IMR-90 (cell line): ENCODE data around the gene NDUFB5. TPM values are rescaled to one million over a fixed set of nuclear protein-coding genes. Genes with fewer than 3 reads are reported as not detected.

ENCODE experiments used
- ATAC-seq: fragments of 200-7000 bp; cut with Tn5 transposase; 2 replicates; pipeline ENCODE4 v1.9.1; 2020; ENCODE audit warnings: low read depth, mild to moderate bottlenecking, moderate library complexity
- BruUV-seq: library from RNA; stranded (reverse); fragments of 400-500 nt; replicated peaks from 2 replicates; lab custom pipeline; 2021; lab: Mats Ljungman, UMichigan
- CTCF ChIA-PET: fragments of 300-600 bp; formaldehyde crosslinking; extraction: SDS; loops from one replicate; lab custom pipeline; 2021; ENCODE audit warnings: antibody characterized with exemption; lab: Yijun Ruan, JAX
- POLR2A ChIA-PET: fragments of 300-600 bp; sonication (Branson Sonifier 250); formaldehyde crosslinking; loops from one replicate; lab custom pipeline; 2022; ENCODE audit warnings: antibody characterized with exemption; ENCODE audit not compliant: unreplicated experiment; lab: Charles Lee
- DNase-seq: peaks from one replicate; pipeline ENCODE4 v3.0.0; 2013
- H2AFZ ChIP-seq: replicated peaks from 2 replicates; pipeline ENCODE3; 2013; ENCODE audit warnings: low read length, mild to moderate bottlenecking; ENCODE audit not compliant: poor library complexity
- H2AK5ac ChIP-seq: 2 replicates; pipeline ENCODE4 v1.6.1; 2013; ENCODE audit warnings: low read depth, low read length, inconsistent platforms
- H2AK9ac ChIP-seq: replicated peaks from 2 replicates; pipeline ENCODE3; 2013; ENCODE audit warnings: mild to moderate bottlenecking, low read depth, low read length, moderate library complexity; ENCODE audit not compliant: poor library complexity
- H2BK120ac ChIP-seq: 2 replicates; pipeline ENCODE4 v1.6.1; 2013; ENCODE audit warnings: low read depth, low read length, inconsistent platforms
- H2BK15ac ChIP-seq: 3 replicates; pipeline ENCODE4 v1.6.1; 2013; ENCODE audit warnings: low read depth, low read length, inconsistent platforms
- H2BK20ac ChIP-seq: 2 replicates; pipeline ENCODE4 v1.6.1; 2013; ENCODE audit warnings: low read depth, mild to moderate bottlenecking, inconsistent platforms, low read length, moderate library complexity
- H2BK5ac ChIP-seq: 2 replicates; pipeline ENCODE4 v1.6.1; 2013; ENCODE audit warnings: mild to moderate bottlenecking, low read depth, low read length, inconsistent platforms; ENCODE audit not compliant: poor library complexity, severe bottlenecking
- H3K14ac ChIP-seq: replicated peaks from 2 replicates; pipeline ENCODE4 v1.6.1; 2013; ENCODE audit warnings: low read depth, low read length, inconsistent platforms
- H3K18ac ChIP-seq: 2 replicates; pipeline ENCODE4 v1.6.1; 2013; ENCODE audit warnings: low read depth, low read length, control low read depth
- H3K23ac ChIP-seq: 2 replicates; pipeline ENCODE4 v1.6.1; 2013; ENCODE audit warnings: low read depth, low read length, inconsistent platforms
- H3K27ac ChIP-seq: 2 replicates; pipeline ENCODE4 v1.5.1; 2013; ENCODE audit warnings: mild to moderate bottlenecking, control low read depth, low read length; ENCODE audit not compliant: insufficient read depth
- H3K27me3 ChIP-seq: 2 replicates; pipeline ENCODE4 v1.6.1; 2013; ENCODE audit warnings: low read length; ENCODE audit not compliant: control insufficient read depth, insufficient read depth
- H3K36me3 ChIP-seq: 2 replicates; pipeline ENCODE4 v1.6.1; 2013; ENCODE audit warnings: low read length, mixed read lengths; ENCODE audit not compliant: control insufficient read depth, insufficient read depth
- H3K4ac ChIP-seq: 2 replicates; pipeline ENCODE4 v1.6.1; 2013; ENCODE audit warnings: low read depth, low read length, inconsistent platforms
- H3K4me1 ChIP-seq: 2 replicates; pipeline ENCODE4 v1.6.1; 2013; ENCODE audit warnings: low read length, mixed read lengths; ENCODE audit not compliant: control insufficient read depth, insufficient read depth
- H3K4me2 ChIP-seq: 2 replicates; pipeline ENCODE4 v1.6.1; 2013; ENCODE audit warnings: low read depth, mild to moderate bottlenecking, control low read depth, low read length, moderate library complexity
- H3K4me3 ChIP-seq: 2 replicates; pipeline ENCODE4 v1.5.1; 2013; ENCODE audit warnings: low read depth, mild to moderate bottlenecking, control low read depth, low read length, moderate library complexity; ENCODE audit not compliant: insufficient read depth
- H3K56ac ChIP-seq: 2 replicates; pipeline ENCODE4 v1.6.1; 2013; ENCODE audit warnings: low read length, inconsistent platforms; ENCODE audit not compliant: insufficient read depth; ENCODE audit errors: extremely low read depth
- H3K79me1 ChIP-seq, 2 experiments: 2 replicates each; pipeline ENCODE4 v1.6.1; 2013; ENCODE audit warnings: low read length in 2 of 2, inconsistent platforms in 1 of 2, low read depth in 1 of 2
- H3K9ac ChIP-seq: 2 replicates; pipeline ENCODE4 v1.6.1; 2013; ENCODE audit warnings: low read depth, low read length, control low read depth
- H3K9me1 ChIP-seq: 2 replicates; pipeline ENCODE4 v1.6.1; 2013; ENCODE audit warnings: low read length, inconsistent platforms; ENCODE audit not compliant: insufficient read depth
- H3K9me3 ChIP-seq: 2 replicates; pipeline ENCODE4 v1.6.1; 2013; ENCODE audit warnings: low read length; ENCODE audit not compliant: control insufficient read depth, insufficient read depth
- H4K20me1 ChIP-seq: 2 replicates; pipeline ENCODE4 v1.6.1; 2013; ENCODE audit warnings: low read length, inconsistent platforms; ENCODE audit not compliant: insufficient read depth
- H4K5ac ChIP-seq: 2 replicates; pipeline ENCODE4 v1.6.1; 2013; ENCODE audit warnings: mild to moderate bottlenecking, low read depth, low read length, control low read depth
- H4K8ac ChIP-seq, 2 experiments: 2 replicates each; pipeline ENCODE4 v1.6.1; 2013; ENCODE audit warnings: low read depth in 2 of 2, low read length in 2 of 2, control low read depth in 1 of 2, inconsistent platforms in 1 of 2
- H4K91ac ChIP-seq: 2 replicates; pipeline ENCODE4 v1.6.1; 2013; ENCODE audit warnings: low read depth, low read length, inconsistent platforms; ENCODE audit not compliant: insufficient read depth
- CHD1 ChIP-seq: IDR thresholded peaks from 2 replicates; pipeline ENCODE4 v1.6.1; 2012; ENCODE audit warnings: low read depth, low read length, improper control_type of control experiment
- CTCF ChIP-seq: conservative IDR thresholded peaks from 2 replicates; pipeline ENCODE4 v1.5.1; 2012; ENCODE audit warnings: mild to moderate bottlenecking, low read depth, low read length, improper control_type of control experiment
- ELK1 ChIP-seq: fragments of 150-350 bp; IDR thresholded peaks from 2 replicates; pipeline ENCODE4 v1.6.1; 2016; ENCODE audit warnings: low read depth, mild to moderate bottlenecking, low read length, moderate library complexity, borderline replicate concordance
- RAD21 ChIP-seq: IDR thresholded peaks from 2 replicates; pipeline ENCODE4 v1.6.1; 2012; ENCODE audit warnings: low read length, improper control_type of control experiment
- RCOR1 ChIP-seq: IDR thresholded peaks from 2 replicates; pipeline ENCODE4 v1.6.1; 2012; ENCODE audit warnings: mild to moderate bottlenecking, low read length, improper control_type of control experiment; ENCODE audit not compliant: insufficient replicate concordance
- WGBS, 2 experiments: methylation state at CpG; one replicate each; pipeline versions ENCODE4 v1.1.5 to v1.1.7; 2013; ENCODE audit warnings: missing lambda C conversion rate in 2 of 2; ENCODE audit not compliant: insufficient read length in 1 of 2; ENCODE audit errors: extremely low coverage in 2 of 2; 5-methylcytosine and 5-hydroxymethylcytosine counted together
- dilution Hi-C: fragments of 300-500 bp; cut with HindIII; formaldehyde crosslinking; loops from one replicate; pipeline ENCODE4 v1.14.3; 2018; ENCODE audit warnings: low sequenced_read_pairs; ENCODE audit not compliant: unreplicated experiment
- in situ Hi-C: fragments of 300-500 bp; cut with MboI; formaldehyde crosslinking; loops from 3 replicates; pipeline ENCODE4 v1.14.3; 2019; ENCODE audit warnings: low sequenced_read_pairs, inconsistent platforms, mixed read lengths
- intact Hi-C: fragments of 100-400 bp; cut with micrococcal nuclease; formaldehyde crosslinking; loops from 2 replicates; pipeline ENCODE4 v1.10.0; 2022
- polyA plus RNA-seq, 3 experiments: library from polyadenylated mRNA; depleted of rRNA; stranded (reverse); fragments of >200 nt; gene quantifications; 2 replicates each; pipeline ENCODE4 v1.2.3, GENCODE V29; 2012; ENCODE audit warnings: low replicate concordance in 1 of 3
- total RNA-seq: library from RNA; depleted of rRNA; stranded (reverse); fragments of >200 nt; gene quantifications from 2 replicates; pipeline ENCODE4 v1.2.3, GENCODE V29; 2012
- TF ChIP-seq, protein P1 (sequence below): fragments of 150-350 bp; IDR thresholded peaks from 2 replicates; pipeline ENCODE4 v1.6.1; 2017; ENCODE audit warnings: mild to moderate bottlenecking, antibody characterized with exemption, low read length, low read depth

Gene NDUFB5
- total and polyA plus RNA-seq, 2 of the 4 experiments (the other 2 are of a cell fraction): 17.2 to 29.3 TPM

DNA sequence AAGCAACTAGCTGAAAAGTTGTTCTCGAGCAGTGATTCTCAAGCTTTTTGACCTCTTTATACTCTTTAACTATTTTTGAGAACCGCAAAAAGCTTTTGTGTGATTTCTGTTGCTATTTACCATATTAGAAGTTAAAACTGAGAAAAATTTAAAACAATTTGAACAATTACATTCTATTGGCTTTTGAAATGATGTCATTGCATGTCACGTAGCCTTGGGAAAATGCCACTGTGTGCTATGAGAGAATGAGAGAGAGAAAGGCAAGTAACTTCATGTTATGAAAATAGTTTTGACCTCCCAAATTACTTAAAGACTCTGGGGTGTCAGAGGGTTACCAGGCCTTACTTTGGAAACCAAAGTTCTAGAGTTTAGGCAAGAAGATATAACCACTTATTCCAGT is 56.3 kb downstream of the NDUFB5 start:
- POLR2A ChIA-PET: no interaction called here
- H3K9ac ChIP-seq: no peak overlapping the region
- no peak overlapping the region for H3K4me2 ChIP-seq
- H3K79me1 ChIP-seq: peaks cover 51 to 81% of the 10 kb centered on the region in 2 experiments
- no peak overlapping the region for H3K23ac ChIP-seq
- no peak overlapping the region for H2AFZ ChIP-seq
- H3K4me1 ChIP-seq: no peaks in the 10 kb centered on the region
- no peak overlapping the region for H2AK9ac ChIP-seq
- TF ChIP-seq RCOR1 (no peak), CTCF (no peak), ELK1 (no peak), CHD1 (no peak), RAD21 (no peak)
- TF ChIP-seq, protein P1, sequence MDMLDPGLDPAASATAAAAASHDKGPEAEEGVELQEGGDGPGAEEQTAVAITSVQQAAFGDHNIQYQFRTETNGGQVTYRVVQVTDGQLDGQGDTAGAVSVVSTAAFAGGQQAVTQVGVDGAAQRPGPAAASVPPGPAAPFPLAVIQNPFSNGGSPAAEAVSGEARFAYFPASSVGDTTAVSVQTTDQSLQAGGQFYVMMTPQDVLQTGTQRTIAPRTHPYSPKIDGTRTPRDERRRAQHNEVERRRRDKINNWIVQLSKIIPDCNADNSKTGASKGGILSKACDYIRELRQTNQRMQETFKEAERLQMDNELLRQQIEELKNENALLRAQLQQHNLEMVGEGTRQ: no peak
- no peak overlapping the region for H4K8ac ChIP-seq
- no peaks in the 10 kb centered on the region for H3K27me3 ChIP-seq
- H2BK15ac ChIP-seq: no peak overlapping the region
- no CpG with 5 or more reads among the region's 3 CpGs for WGBS, 2 experiments
- H2AK5ac ChIP-seq: no peak overlapping the region
- H2BK20ac ChIP-seq: no peak overlapping the region
- DNase-seq: no peak
- no peak overlapping the region for H4K91ac ChIP-seq
- H3K36me3 ChIP-seq: no peaks in the 10 kb centered on the region
- no peak overlapping the region for H3K27ac ChIP-seq
- in situ Hi-C loops: no loop called here
- CTCF ChIA-PET: interaction anchor here (0.6 to 1.1 kb wide), 3 partner anchors 9 to 368 kb away, joined by 3 to 11 read pairs (median 3); no protein-coding TSS in a partner anchor
- intact Hi-C loops: no loop called here
- H2BK120ac ChIP-seq: no peak overlapping the region
- H3K9me3 ChIP-seq: no peaks in the 10 kb centered on the region
- H2BK5ac ChIP-seq: no peak overlapping the region
- no peak overlapping the region for H3K4ac ChIP-seq
- no TSS peak for BruUV-seq
- H3K56ac ChIP-seq: no peak overlapping the region
- no peak for ATAC-seq
- dilution Hi-C loops: no loop called here
- H3K9me1 ChIP-seq: peaks cover 18% of the 10 kb centered on the region
- no peak overlapping the region for H3K14ac ChIP-seq
- H4K20me1 ChIP-seq: peaks cover 22% of the 10 kb centered on the region
- no peak overlapping the region for H3K4me3 ChIP-seq
- H4K5ac ChIP-seq: no peak overlapping the region
- no peak overlapping the region for H3K18ac ChIP-seq
